Measurements from ENCODE around the gene FALEC. TPM values are rescaled to one million over a fixed set of nuclear protein-coding genes. Genes with fewer than 3 reads are reported as not detected.

FALEC gene
- total RNA-seq, 4 donors from 2014 or later = not detected

- no peaks in the 10 kb centered on the region for H3K9me3 ChIP-seq
- peaks cover 6 to 30% (median 15%) of the 10 kb centered on the region in 4 donors for H3K4me1 ChIP-seq
- H3K27me3 ChIP-seq = no peaks in the 10 kb centered on the region
- intact Hi-C loops (cut with DNase I; ENCODE audit: low total_unique reads) = no loop called here
- H3K36me3 ChIP-seq = no peaks in the 10 kb centered on the region
- WGBS, 2 donors (ENCODE audit: low coverage in 1 of 2) = 93 to 100% methylated on average over 2 to 12 of the region's 12 CpGs
- TF ChIP-seq POLR2A (IDR thresholded peaks at IDR 0.05) (no peak), EP300 (IDR thresholded peaks at IDR 0.05; ENCODE audit: low read depth) (no peak), POLR2AphosphoS5 (IDR thresholded peaks at IDR 0.05) (no peak)
- TF ChIP-seq, protein P1, sequence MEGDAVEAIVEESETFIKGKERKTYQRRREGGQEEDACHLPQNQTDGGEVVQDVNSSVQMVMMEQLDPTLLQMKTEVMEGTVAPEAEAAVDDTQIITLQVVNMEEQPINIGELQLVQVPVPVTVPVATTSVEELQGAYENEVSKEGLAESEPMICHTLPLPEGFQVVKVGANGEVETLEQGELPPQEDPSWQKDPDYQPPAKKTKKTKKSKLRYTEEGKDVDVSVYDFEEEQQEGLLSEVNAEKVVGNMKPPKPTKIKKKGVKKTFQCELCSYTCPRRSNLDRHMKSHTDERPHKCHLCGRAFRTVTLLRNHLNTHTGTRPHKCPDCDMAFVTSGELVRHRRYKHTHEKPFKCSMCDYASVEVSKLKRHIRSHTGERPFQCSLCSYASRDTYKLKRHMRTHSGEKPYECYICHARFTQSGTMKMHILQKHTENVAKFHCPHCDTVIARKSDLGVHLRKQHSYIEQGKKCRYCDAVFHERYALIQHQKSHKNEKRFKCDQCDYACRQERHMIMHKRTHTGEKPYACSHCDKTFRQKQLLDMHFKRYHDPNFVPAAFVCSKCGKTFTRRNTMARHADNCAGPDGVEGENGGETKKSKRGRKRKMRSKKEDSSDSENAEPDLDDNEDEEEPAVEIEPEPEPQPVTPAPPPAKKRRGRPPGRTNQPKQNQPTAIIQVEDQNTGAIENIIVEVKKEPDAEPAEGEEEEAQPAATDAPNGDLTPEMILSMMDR (IDR thresholded peaks at IDR 0.05) = no peak
- in situ Hi-C loops (cut with MboI; ENCODE audit: low pct_ligation_motif_present in 1 of 4, low pct_unique_long_range_greater_than_20kb in 1 of 4, low sequenced_read_pairs in 3 of 4) = no loop called here
- no peak overlapping the region for H3K4me3 ChIP-seq
- no peak overlapping the region for H3K27ac ChIP-seq
- no peak for DNase-seq
These were observed 4.0 kb upstream of the FALEC start for GRCh38 chr1:150511551-150511950.

DNA sequence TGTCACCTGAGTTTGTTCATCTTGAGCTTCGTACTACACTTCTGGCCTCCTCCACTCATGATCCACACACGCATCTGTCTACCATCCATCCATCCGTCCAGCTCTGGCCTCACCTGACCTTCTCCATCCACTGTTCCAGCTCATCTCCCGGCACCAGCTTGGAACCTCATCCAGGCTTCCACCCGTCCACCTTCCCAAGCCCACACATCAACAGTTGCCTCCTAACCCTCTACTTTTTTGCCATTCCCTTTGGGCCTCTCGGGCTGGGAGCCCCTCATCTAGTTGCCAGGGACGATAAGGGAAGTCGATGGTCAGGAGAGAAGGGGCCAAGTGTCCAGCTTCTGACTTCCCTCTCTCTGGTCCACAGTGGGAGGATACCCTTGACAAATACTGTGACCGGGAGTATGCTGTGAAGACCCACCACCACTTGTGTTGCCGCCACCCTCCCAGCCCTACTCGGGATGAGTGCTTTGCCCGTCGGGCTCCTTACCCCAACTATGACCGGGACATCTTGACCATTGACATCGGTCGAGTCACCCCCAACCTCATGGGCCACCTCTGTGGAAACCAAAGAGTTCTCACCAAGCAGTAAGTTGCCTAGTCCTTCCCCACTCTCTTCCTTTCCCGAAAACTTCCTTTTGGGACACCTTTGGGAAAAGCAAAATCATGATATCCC is 3.4 kb upstream of the FALEC start:
- Histone ChIP-seq H3K27ac (no peak overlapping the region), H3K4me1 (peaks cover 7 to 36% (median 18%) of the 10 kb centered on the region in 4 donors), H3K4me3 (no peak overlapping the region), H3K27me3 (no peaks in the 10 kb centered on the region), H3K9me3 (no peaks in the 10 kb centered on the region), H3K36me3 (no peaks in the 10 kb centered on the region)
- in situ Hi-C loops (cut with MboI; ENCODE audit: low pct_ligation_motif_present in 1 of 4, low pct_unique_long_range_greater_than_20kb in 1 of 4, low sequenced_read_pairs in 3 of 4) = no loop called here
- TF ChIP-seq EP300 (IDR thresholded peaks at IDR 0.05; ENCODE audit: low read depth) (no peak), POLR2A (IDR thresholded peaks at IDR 0.05) (no peak), POLR2AphosphoS5 (IDR thresholded peaks at IDR 0.05) (no peak)
- TF ChIP-seq, protein P1 (IDR thresholded peaks at IDR 0.05) = no peak
- DNase-seq = no peak
- intact Hi-C loops (cut with DNase I; ENCODE audit: low total_unique reads) = no loop called here
- 80 to 87% methylated on average over 7 to 17 of the region's 17 CpGs for WGBS, 2 donors (ENCODE audit: low coverage in 1 of 2)

GRCh38 chr1:150512846-150513245 is 2.7 kb upstream of the FALEC start:
- no peak for DNase-seq
- H3K36me3 ChIP-seq = no peaks in the 10 kb centered on the region
- peaks cover 7 to 38% (median 16%) of the 10 kb centered on the region in 4 donors for H3K4me1 ChIP-seq
- in situ Hi-C loops (cut with MboI; ENCODE audit: low pct_ligation_motif_present in 1 of 4, low pct_unique_long_range_greater_than_20kb in 1 of 4, low sequenced_read_pairs in 3 of 4) (no loop called here), intact Hi-C loops (cut with DNase I; ENCODE audit: low total_unique reads) (no loop called here)
- H3K9me3 ChIP-seq = no peaks in the 10 kb centered on the region
- H3K4me3 ChIP-seq = no peak overlapping the region
- TF ChIP-seq POLR2AphosphoS5 (IDR thresholded peaks at IDR 0.05) (no peak), EP300 (IDR thresholded peaks at IDR 0.05; ENCODE audit: low read depth) (no peak), POLR2A (IDR thresholded peaks at IDR 0.05) (no peak)
- TF ChIP-seq, protein P1 (IDR thresholded peaks at IDR 0.05) = no peak
- no peaks in the 10 kb centered on the region for H3K27me3 ChIP-seq
- no peak overlapping the region for H3K27ac ChIP-seq
- WGBS, 2 donors (ENCODE audit: low coverage in 1 of 2) = 50 to 84% methylated on average over 1 to 2 of the region's 2 CpGs

DNA sequence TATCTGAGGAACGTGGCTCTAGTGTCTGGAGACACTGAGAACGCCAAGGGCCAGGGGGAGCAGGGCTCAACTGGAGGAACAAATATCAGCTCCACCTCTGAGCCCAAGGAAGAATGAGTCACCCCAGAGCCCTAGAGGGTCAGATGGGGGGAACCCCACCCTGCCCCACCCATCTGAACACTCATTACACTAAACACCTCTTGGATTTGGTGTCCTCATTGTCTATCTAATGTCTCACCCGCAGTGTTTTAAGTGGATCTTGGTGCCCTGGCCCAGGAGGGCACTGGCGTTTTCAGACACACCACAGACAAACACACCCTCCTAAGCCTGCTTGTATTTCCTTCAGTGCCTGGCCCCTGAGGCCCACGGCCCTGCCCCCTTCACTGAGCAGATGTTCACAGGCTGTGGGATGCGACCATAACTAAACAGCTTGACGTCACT is 2.2 kb upstream of the FALEC start:
- intact Hi-C loops (cut with DNase I; ENCODE audit: low total_unique reads) (no loop called here), in situ Hi-C loops (cut with MboI; ENCODE audit: low pct_ligation_motif_present in 1 of 4, low pct_unique_long_range_greater_than_20kb in 1 of 4, low sequenced_read_pairs in 3 of 4) (no loop called here)
- Histone ChIP-seq H3K27ac (no peak overlapping the region), H3K4me1 (peaks cover 7 to 33% (median 14%) of the 10 kb centered on the region in 4 donors), H3K9me3 (no peaks in the 10 kb centered on the region), H3K4me3 (no peak overlapping the region), H3K27me3 (no peaks in the 10 kb centered on the region), H3K36me3 (no peaks in the 10 kb centered on the region)
- no peak for DNase-seq
- 77% methylated on average over 7 of the region's 7 CpGs; no CpG with 5 or more reads in 1 of the 2 donors for WGBS, 2 donors (ENCODE audit: low coverage in 1 of 2)
- no peak for TF ChIP-seq POLR2A (IDR thresholded peaks at IDR 0.05)
